ENCODE results near the gene DDX53.

DDX53 gene

GRCh38 chrX:22999696-23000223, at the start of gene DDX53:
TSS of gene DDX53 (plus strand) at chrX:22999960. CDS start at chrX:23000058, 98 bp downstream.
- Mint-ChIP-seq H3K27ac (no peak within 1 kb of the TSS), H3K4me1 (ENCODE audit: low read depth) (no peaks in the 10 kb centered on the region), H3K9me3 (no peaks in the 10 kb centered on the region)

DNA sequence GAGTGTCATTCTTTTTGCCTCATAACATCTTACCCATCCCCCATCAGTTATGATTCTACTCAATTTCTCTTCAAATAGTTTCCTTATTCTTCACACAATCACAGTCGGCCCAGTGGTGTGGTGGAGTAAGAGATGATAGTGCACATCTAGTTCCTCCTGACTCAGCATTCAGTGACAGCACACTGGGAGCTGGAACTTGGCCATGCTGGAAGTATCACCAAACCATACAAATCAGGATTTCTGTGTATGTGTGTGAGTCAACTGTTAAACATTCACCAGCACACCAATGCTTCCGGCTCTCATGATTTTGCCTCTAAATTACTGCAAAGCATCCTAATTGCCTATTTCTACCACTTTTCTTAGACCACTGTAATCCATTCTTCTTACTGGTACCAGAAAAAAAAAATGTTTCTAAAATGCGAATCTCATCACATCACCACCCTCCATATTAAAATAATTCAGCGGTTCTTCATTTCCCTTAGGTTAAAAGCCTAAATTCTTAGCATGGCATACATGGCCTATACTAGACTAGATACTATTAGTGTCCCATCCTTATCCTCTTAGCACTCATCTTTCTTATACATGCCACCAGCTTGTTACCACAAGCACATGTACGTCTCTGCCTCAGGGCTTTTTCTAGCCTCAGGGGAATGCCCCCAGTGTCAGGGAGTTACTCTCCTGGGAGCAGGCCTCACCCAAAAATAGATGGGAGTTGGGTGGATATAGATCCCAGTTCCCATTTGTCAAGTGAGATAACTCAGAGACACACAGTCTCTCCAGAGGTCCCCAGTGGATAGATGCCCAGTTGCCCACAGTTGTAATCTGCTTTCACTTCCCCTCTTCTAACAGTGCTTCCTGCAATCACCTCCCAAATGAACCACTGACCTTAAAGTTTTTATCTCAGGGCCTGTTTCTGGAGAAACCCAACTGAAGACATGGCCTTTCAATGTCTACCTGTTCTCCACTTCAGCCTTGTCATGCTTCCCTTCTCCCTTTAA, 49.2 kb upstream of the DDX53 start:
- H3K27ac Mint-ChIP-seq: no peak overlapping the region
- no peaks in the 10 kb centered on the region for H3K4me1 Mint-ChIP-seq (ENCODE audit: low read depth)
- no peak for DNase-seq (ENCODE audit: low spot score)
- no peaks in the 10 kb centered on the region for H3K27me3 Mint-ChIP-seq (ENCODE audit: low read depth)
- no peaks in the 10 kb centered on the region for H3K9me3 Mint-ChIP-seq
- no peaks in the 10 kb centered on the region for H3K36me3 Mint-ChIP-seq (ENCODE audit: low read depth)
- no peak overlapping the region for H3K4me3 Mint-ChIP-seq

More at GRCh38 chrX:22999696-23000223, at the start of gene DDX53:
- Mint-ChIP-seq H3K27me3 (ENCODE audit: low read depth) (no peaks in the 10 kb centered on the region), H3K4me3 (no peak within 1 kb of the TSS), H3K36me3 (ENCODE audit: low read depth) (no peaks in the 10 kb centered on the region)
- DNase-seq (ENCODE audit: low spot score): no peak

- H3K27ac Mint-ChIP-seq: no peak overlapping the region
- no peaks in the 10 kb centered on the region for H3K9me3 Mint-ChIP-seq
- H3K27me3 Mint-ChIP-seq (ENCODE audit: low read depth): no peaks in the 10 kb centered on the region
- H3K4me1 Mint-ChIP-seq (ENCODE audit: low read depth): no peaks in the 10 kb centered on the region
- DNase-seq (ENCODE audit: low spot score): no peak
- H3K4me3 Mint-ChIP-seq: no peak overlapping the region
- H3K36me3 Mint-ChIP-seq (ENCODE audit: low read depth): no peaks in the 10 kb centered on the region
These were observed 47.8 kb upstream of the DDX53 start for GRCh38 chrX:22952010-22952409.

- no peaks in the 10 kb centered on the region for H3K36me3 Mint-ChIP-seq (ENCODE audit: low read depth)
- DNase-seq (ENCODE audit: low spot score): no peak
- no peaks in the 10 kb centered on the region for H3K4me1 Mint-ChIP-seq (ENCODE audit: low read depth)
- no peaks in the 10 kb centered on the region for H3K9me3 Mint-ChIP-seq
- H3K4me3 Mint-ChIP-seq: no peak overlapping the region
- no peaks in the 10 kb centered on the region for H3K27me3 Mint-ChIP-seq (ENCODE audit: low read depth)
- no peak overlapping the region for H3K27ac Mint-ChIP-seq
These were observed 41.5 kb upstream of the DDX53 start for GRCh38 chrX:22958250-22958649.

DNA sequence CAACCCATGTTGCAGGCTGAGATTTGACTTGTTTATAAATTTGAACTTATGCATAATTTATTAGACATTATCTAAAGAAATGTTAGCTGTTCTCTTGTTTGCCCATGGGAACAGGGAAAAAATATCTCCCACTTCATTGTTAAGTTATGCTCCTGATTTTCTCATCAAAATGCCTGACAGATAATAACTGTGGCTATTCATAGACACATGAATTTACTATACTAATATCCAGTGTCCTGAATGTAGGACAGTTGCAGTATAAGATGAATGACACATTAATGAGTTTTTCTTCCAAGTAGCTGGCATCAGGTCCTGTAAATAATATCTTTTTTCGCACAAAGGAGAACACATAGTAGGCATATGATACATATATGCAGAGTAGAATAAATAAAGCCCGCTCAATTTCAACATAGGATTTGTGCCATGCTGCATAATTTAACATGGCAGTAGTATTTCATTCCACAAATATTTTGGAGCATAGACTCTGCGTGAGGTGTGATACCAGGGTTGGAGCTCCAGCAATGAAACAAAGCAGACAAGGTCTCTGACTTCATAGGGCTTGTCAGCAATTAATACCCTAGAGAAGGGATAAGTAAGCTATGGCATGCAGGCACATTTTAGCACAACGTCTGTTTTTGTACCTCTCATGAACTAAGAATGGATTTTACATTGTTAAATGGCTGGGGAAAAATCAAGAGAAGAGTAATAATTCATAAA, 40.4 kb upstream of the DDX53 start:
- no peaks in the 10 kb centered on the region for H3K36me3 Mint-ChIP-seq (ENCODE audit: low read depth)
- H3K27ac Mint-ChIP-seq: no peak overlapping the region
- DNase-seq (ENCODE audit: low spot score): no peak
- no peak overlapping the region for H3K4me3 Mint-ChIP-seq
- no peaks in the 10 kb centered on the region for H3K9me3 Mint-ChIP-seq
- no peaks in the 10 kb centered on the region for H3K27me3 Mint-ChIP-seq (ENCODE audit: low read depth)
- no peaks in the 10 kb centered on the region for H3K4me1 Mint-ChIP-seq (ENCODE audit: low read depth)

DNA sequence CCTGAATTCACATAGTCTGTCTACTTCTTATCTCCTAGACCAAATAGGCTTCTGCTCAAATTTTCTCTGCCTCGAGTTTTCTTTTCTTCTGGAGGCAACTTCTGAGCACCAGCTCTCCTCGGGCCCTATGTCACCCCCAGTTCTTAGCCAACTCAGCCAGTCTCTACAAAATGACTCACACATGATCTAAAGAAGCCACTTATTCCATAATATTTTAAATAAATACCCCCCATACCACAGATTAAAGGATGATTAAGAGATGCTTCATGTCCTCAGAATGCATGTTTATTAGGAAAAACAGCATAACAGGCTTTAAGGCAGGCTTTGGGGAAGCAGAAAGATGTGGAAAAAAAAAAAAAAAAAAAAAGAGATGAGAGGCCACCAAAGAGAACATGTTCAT, 36.6 kb upstream of the DDX53 start:
- Mint-ChIP-seq H3K4me3 (no peak overlapping the region), H3K27me3 (ENCODE audit: low read depth) (no peaks in the 10 kb centered on the region), H3K27ac (no peak overlapping the region), H3K36me3 (ENCODE audit: low read depth) (no peaks in the 10 kb centered on the region), H3K9me3 (no peaks in the 10 kb centered on the region), H3K4me1 (ENCODE audit: low read depth) (no peaks in the 10 kb centered on the region)
- no peak for DNase-seq (ENCODE audit: low spot score)

DNA sequence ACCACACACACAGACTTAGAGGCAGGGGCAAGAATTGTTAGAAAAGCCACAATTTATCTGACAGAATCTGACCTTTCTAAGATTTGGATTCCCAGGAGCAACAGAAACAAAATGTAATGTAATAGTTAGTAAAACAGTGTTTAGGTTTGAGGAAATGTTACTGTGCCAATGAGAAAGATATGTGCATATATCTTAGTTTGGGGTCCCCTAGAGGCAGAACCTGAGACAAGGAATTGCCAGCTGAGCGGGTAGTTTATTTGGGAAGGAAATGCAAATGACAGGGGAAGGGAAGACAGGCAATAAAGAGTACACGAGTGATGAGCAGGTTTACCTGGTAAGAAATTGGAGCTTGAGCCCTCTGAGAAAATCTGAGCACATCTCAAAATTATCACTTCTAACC, 31.3 kb upstream of the DDX53 start:
- no peak overlapping the region for H3K27ac Mint-ChIP-seq
- H3K4me3 Mint-ChIP-seq: no peak overlapping the region
- no peaks in the 10 kb centered on the region for H3K4me1 Mint-ChIP-seq (ENCODE audit: low read depth)
- no peaks in the 10 kb centered on the region for H3K9me3 Mint-ChIP-seq
- H3K27me3 Mint-ChIP-seq (ENCODE audit: low read depth): no peaks in the 10 kb centered on the region
- no peaks in the 10 kb centered on the region for H3K36me3 Mint-ChIP-seq (ENCODE audit: low read depth)
- no peak for DNase-seq (ENCODE audit: low spot score)

GRCh38 chrX:22969411-22969810, 30.3 kb upstream of the DDX53 start:
- Mint-ChIP-seq H3K4me3 (no peak overlapping the region), H3K4me1 (ENCODE audit: low read depth) (no peaks in the 10 kb centered on the region), H3K9me3 (no peaks in the 10 kb centered on the region), H3K27ac (no peak overlapping the region), H3K36me3 (ENCODE audit: low read depth) (no peaks in the 10 kb centered on the region), H3K27me3 (ENCODE audit: low read depth) (no peaks in the 10 kb centered on the region)
- DNase-seq (ENCODE audit: low spot score): no peak

- Mint-ChIP-seq H3K4me3 (no peak overlapping the region), H3K36me3 (ENCODE audit: low read depth) (no peaks in the 10 kb centered on the region), H3K27ac (no peak overlapping the region), H3K9me3 (no peaks in the 10 kb centered on the region), H3K4me1 (ENCODE audit: low read depth) (no peaks in the 10 kb centered on the region), H3K27me3 (ENCODE audit: low read depth) (no peaks in the 10 kb centered on the region)
- DNase-seq (ENCODE audit: low spot score): no peak
These were observed 28.9 kb upstream of the DDX53 start for GRCh38 chrX:22970861-22971260.

DNA sequence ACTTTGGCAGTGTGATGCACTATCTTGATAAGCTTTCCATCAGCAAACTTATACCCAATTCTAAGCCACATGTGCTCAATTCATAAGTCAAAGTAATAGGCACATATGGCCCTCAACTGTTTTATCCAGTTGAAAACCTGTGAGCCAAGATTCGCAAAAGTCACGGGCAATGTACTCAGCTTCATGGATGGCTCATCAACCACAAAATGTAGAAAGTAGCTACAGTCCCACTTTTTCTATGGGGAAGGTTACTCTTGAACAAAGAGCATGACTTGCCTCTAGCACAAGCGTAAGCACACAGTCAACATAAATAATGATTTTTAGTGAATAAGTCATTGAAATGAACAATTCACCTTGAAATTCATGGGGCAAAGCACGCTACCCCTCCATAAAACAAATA, 25.1 kb upstream of the DDX53 start:
- DNase-seq (ENCODE audit: low spot score): no peak
- no peaks in the 10 kb centered on the region for H3K4me1 Mint-ChIP-seq (ENCODE audit: low read depth)
- no peaks in the 10 kb centered on the region for H3K27me3 Mint-ChIP-seq (ENCODE audit: low read depth)
- H3K9me3 Mint-ChIP-seq: no peaks in the 10 kb centered on the region
- no peak overlapping the region for H3K27ac Mint-ChIP-seq
- no peaks in the 10 kb centered on the region for H3K36me3 Mint-ChIP-seq (ENCODE audit: low read depth)
- H3K4me3 Mint-ChIP-seq: no peak overlapping the region

DNA sequence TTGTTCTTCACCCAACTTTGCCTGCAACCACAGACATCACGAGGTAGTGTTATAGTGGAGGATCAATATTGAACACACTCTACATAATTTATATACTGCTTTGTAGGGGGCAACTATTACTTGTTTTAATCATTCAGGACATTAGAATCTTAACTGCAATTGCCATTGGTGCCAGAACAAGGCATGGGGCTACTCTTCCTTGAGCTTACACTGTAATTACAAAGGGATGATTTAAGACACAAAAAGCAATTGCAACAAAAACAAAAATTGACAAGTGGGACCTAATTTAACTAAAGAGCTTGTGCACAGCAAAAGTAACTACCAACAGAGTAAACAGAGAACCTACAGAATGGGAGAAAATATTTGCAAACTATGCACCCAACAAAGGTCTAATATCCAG, 24.0 kb upstream of the DDX53 start:
- H3K27me3 Mint-ChIP-seq (ENCODE audit: low read depth): no peaks in the 10 kb centered on the region
- H3K4me3 Mint-ChIP-seq: no peak overlapping the region
- no peak overlapping the region for H3K27ac Mint-ChIP-seq
- H3K36me3 Mint-ChIP-seq (ENCODE audit: low read depth): no peaks in the 10 kb centered on the region
- DNase-seq (ENCODE audit: low spot score): no peak
- H3K9me3 Mint-ChIP-seq: no peaks in the 10 kb centered on the region
- no peaks in the 10 kb centered on the region for H3K4me1 Mint-ChIP-seq (ENCODE audit: low read depth)

DNA sequence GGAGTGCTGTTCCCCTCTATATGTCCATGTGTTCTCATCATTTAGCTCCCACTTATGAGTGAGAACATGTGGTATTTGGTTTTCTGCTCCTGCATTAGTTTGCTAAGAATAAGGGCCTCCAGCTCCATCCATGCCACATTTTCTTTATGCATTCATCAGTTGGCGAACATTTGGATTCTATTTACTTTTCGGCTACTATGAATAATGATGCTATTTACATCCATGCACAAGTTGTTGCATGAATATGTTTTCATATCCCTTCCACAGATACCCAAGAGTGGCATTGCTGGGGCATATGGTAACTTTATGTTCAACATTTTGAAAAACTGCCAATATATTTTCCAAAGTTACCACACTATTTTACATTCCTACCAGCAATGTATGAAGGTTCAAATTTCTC, 13.8 kb upstream of the DDX53 start:
- Mint-ChIP-seq H3K27me3 (ENCODE audit: low read depth) (no peaks in the 10 kb centered on the region), H3K36me3 (ENCODE audit: low read depth) (no peaks in the 10 kb centered on the region), H3K4me1 (ENCODE audit: low read depth) (no peaks in the 10 kb centered on the region), H3K9me3 (no peaks in the 10 kb centered on the region), H3K4me3 (no peak overlapping the region), H3K27ac (no peak overlapping the region)
- no peak for DNase-seq (ENCODE audit: low spot score)

DNA sequence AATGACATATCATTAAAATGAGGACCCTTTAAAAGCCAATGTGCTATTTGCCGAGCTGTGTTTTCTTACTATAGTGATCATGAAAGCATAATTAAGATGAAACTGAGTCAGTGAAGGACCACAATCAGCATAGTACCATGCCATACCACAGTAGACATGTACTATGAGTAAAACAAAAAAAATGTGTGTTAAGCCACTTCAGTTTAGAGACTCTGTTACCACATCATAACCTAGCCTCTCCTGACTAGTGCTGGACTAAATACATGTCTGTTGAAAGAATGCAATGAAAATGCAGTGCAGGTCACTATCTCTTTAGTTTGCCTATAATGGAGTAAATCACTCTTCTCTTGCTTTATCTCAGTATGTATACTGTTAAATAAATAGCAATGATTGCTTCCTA, 12.3 kb upstream of the DDX53 start:
- Mint-ChIP-seq H3K9me3 (no peaks in the 10 kb centered on the region), H3K27ac (no peak overlapping the region), H3K4me1 (ENCODE audit: low read depth) (no peaks in the 10 kb centered on the region), H3K27me3 (ENCODE audit: low read depth) (no peaks in the 10 kb centered on the region), H3K4me3 (no peak overlapping the region), H3K36me3 (ENCODE audit: low read depth) (no peaks in the 10 kb centered on the region)
- no peak for DNase-seq (ENCODE audit: low spot score)

DNA sequence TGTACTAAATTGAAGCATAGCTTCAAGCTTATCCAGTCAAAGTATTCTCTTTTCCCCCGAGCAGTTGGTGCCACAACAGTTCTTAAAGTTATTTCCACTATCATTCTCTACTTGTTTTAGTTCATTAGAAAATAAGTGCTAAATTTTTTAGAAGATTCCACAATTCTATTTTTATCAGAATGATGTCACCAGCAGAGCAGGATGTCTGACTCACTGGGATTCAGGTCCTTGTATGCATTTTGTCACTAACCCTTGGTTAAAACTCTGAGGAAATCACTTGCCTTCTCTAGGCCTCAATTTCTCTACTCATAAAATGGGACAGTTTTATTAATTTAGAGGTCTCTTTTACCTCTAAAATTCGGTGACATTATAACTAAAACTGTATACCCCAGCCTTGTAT, 3.4 kb downstream of the DDX53 start:
- H3K9me3 Mint-ChIP-seq: no peaks in the 10 kb centered on the region
- H3K4me3 Mint-ChIP-seq: no peak overlapping the region
- no peaks in the 10 kb centered on the region for H3K27me3 Mint-ChIP-seq (ENCODE audit: low read depth)
- H3K4me1 Mint-ChIP-seq (ENCODE audit: low read depth): no peaks in the 10 kb centered on the region
- H3K36me3 Mint-ChIP-seq (ENCODE audit: low read depth): no peaks in the 10 kb centered on the region
- no peak overlapping the region for H3K27ac Mint-ChIP-seq
- no peak for DNase-seq (ENCODE audit: low spot score)

All from T-helper 2 cell treated with Interferon-gamma antibody and Interleukin-4, amounts not matched to agents 5 μg/mL and 100 μg/mL, for 36 hours (primary cell).